ENCODE results near the gene RNF144A. TPM values are rescaled to one million over a fixed set of nuclear protein-coding genes. Genes with fewer than 3 reads are reported as not detected.

RNF144A gene
- total and polyA plus RNA-seq, 2 of the 13 experiments (the other 11 are each of a cell fraction or from before 2014, with no cell fraction given) = 13.9 to 16.5 TPM

DNA sequence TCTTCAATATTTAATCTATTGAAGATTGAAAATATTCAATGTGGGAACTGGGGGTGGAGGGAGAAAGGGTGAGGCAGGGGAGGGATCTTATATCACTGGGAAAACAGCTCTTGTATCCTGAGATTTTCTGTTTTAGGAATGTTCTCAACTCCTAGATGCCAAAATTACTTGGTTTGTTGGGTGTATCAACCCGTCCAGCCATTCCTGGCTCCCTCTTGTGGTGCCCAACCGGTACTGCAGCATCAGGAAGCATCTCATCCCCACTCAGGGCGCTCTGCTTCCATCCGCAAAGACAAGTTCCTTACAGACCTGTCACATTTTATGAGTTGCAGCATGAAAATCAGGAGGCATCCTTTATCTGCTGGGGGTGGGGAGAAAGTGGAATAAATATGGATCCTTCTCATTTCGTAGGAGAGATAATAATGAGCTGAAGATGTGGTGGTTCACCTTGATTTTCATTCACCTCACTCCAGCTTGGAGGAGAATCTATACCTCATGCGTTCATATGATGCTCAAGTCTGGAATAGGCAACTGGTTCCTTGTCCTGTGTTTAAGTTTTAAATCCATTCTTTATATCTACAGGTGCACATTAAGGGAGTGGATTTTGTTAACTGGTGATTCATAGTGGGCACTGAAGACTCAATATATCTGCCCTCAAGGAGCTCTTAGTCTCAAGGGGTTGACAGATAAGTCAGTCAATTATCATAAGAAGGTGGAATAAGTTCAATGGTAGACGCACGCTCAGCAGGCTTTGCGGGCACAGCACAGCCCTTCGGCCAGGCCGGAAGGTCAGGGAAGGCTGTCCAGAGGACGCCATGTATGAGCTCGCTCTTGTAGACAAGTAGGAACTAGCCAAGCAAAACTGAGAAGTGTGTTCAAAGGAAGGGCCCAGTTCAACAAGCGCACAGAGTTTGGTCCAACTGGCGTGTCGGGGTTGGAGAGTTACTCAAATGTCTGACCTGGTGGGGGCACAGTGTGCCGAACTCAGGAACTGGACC, 127.3 kb downstream of the RNF144A start (continued):
- TF ChIP-seq, protein P1, sequence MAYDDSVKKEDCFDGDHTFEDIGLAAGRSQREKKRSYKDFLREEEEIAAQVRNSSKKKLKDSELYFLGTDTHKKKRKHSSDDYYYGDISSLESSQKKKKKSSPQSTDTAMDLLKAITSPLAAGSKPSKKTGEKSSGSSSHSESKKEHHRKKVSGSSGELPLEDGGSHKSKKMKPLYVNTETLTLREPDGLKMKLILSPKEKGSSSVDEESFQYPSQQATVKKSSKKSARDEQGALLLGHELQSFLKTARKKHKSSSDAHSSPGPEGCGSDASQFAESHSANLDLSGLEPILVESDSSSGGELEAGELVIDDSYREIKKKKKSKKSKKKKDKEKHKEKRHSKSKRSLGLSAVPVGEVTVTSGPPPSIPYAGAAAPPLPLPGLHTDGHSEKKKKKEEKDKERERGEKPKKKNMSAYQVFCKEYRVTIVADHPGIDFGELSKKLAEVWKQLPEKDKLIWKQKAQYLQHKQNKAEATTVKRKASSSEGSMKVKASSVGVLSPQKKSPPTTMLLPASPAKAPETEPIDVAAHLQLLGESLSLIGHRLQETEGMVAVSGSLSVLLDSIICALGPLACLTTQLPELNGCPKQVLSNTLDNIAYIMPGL (CRISPR knock-in tag; IDR thresholded peaks at IDR 0.05; ENCODE audit: borderline replicate concordance in 1 of 2, low read depth in 1 of 2) = 0 out of 4 replicates have a peak, but pooled peaks of 1 of the 2 experiments have one; percentile 21
- TF ChIP-seq WIZ (CRISPR knock-in tag; IDR thresholded peaks at IDR 0.05) = no peak
- TF ChIP-seq CREB1 (IDR thresholded peaks at IDR 0.05) = no peak
- TF ChIP-seq CREB1 (CRISPR knock-in tag; IDR thresholded peaks at IDR 0.05) = no peak
- TF ChIP-seq, protein P2, sequence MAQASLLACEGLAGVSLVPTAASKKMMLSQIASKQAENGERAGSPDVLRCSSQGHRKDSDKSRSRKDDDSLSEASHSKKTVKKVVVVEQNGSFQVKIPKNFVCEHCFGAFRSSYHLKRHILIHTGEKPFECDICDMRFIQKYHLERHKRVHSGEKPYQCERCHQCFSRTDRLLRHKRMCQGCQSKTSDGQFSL (CRISPR knock-in tag; IDR thresholded peaks at IDR 0.05) = no peak
- TF ChIP-seq ELF3 (CRISPR knock-in tag; IDR thresholded peaks at IDR 0.05) = 0 out of 2 replicates have a peak, but pooled peaks have one; percentile 13
- peak; percentile 73 for TF ChIP-seq XRCC5 (optimal IDR thresholded peaks at IDR 0.05; ENCODE audit: low read length)
- TF ChIP-seq ZNF577 (CRISPR knock-in tag; IDR thresholded peaks at IDR 0.05; ENCODE audit: borderline replicate concordance, low read depth) = no peak
- TF ChIP-seq, protein P3, sequence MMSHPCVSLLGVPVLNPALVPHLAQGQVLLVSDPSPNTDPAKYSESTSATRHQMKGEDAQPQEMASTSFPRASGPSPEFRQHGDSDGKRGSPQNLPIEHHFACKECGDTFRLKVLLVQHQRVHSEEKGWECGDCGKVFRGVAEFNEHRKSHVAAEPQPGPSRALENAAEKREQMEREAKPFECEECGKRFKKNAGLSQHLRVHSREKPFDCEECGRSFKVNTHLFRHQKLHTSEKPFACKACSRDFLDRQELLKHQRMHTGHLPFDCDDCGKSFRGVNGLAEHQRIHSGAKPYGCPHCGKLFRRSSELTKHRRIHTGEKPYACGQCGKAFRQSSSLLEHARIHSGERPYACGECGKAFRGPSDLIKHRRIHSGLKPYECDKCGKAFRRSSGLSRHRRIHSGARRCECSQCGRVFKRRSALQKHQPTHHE (CRISPR knock-in tag; IDR thresholded peaks at IDR 0.05; ENCODE audit: borderline replicate concordance) = no peak
- no peak for TF ChIP-seq HOXA7 (CRISPR knock-in tag; IDR thresholded peaks at IDR 0.05)
- TF ChIP-seq RAD21 (CRISPR knock-in tag; IDR thresholded peaks at IDR 0.05) = peak; percentile 68
- peak; percentile 74 for TF ChIP-seq STAG1 (CRISPR knock-in tag; IDR thresholded peaks at IDR 0.05)
- TF ChIP-seq, protein P4, sequence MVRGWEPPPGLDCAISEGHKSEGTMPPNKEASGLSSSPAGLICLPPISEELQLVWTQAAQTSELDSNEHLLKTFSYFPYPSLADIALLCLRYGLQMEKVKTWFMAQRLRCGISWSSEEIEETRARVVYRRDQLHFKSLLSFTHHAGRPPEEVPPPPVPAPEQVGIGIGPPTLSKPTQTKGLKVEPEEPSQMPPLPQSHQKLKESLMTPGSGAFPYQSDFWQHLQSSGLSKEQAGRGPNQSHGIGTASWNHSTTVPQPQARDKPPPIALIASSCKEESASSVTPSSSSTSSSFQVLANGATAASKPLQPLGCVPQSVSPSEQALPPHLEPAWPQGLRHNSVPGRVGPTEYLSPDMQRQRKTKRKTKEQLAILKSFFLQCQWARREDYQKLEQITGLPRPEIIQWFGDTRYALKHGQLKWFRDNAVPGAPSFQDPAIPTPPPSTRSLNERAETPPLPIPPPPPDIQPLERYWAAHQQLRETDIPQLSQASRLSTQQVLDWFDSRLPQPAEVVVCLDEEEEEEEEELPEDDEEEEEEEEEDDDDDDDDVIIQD (CRISPR knock-in tag; IDR thresholded peaks at IDR 0.05; ENCODE audit: low read depth) = 0 out of 2 replicates have a peak, but pooled peaks have one; percentile 20
- TF ChIP-seq ZBTB38 (CRISPR knock-in tag; IDR thresholded peaks at IDR 0.05) = no peak
- TF ChIP-seq ZNF782 (CRISPR knock-in tag; IDR thresholded peaks at IDR 0.05; ENCODE audit: borderline replicate concordance) = no peak
- TF ChIP-seq ZNF251 (CRISPR knock-in tag; IDR thresholded peaks at IDR 0.05) = no peak
- no peak for TF ChIP-seq ZNF605 (CRISPR knock-in tag; IDR thresholded peaks at IDR 0.05)
- TF ChIP-seq, protein P5, sequence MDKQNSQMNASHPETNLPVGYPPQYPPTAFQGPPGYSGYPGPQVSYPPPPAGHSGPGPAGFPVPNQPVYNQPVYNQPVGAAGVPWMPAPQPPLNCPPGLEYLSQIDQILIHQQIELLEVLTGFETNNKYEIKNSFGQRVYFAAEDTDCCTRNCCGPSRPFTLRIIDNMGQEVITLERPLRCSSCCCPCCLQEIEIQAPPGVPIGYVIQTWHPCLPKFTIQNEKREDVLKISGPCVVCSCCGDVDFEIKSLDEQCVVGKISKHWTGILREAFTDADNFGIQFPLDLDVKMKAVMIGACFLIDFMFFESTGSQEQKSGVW (CRISPR knock-in tag; IDR thresholded peaks at IDR 0.05; ENCODE audit: borderline replicate concordance) = no peak
- no peak for TF ChIP-seq MXI1 (IDR thresholded peaks at IDR 0.05; ENCODE audit: borderline replicate concordance, low read depth, low read length)
- peak; percentile 49; the same call in 1 of the 2 replicates for TF ChIP-seq FOXK1 (CRISPR knock-in tag; IDR thresholded peaks at IDR 0.05; ENCODE audit: borderline replicate concordance, low read depth)
- TF ChIP-seq ZNF264 (CRISPR knock-in tag; IDR thresholded peaks at IDR 0.05) = no peak
- no peak for TF ChIP-seq GFI1 (CRISPR knock-in tag; IDR thresholded peaks at IDR 0.05; ENCODE audit: borderline replicate concordance)
- TF ChIP-seq MTF2 (CRISPR knock-in tag; IDR thresholded peaks at IDR 0.05; ENCODE audit: borderline replicate concordance) = no peak

All from HepG2 (cell line).